A549 (cell line): ENCODE data around the gene C2CD5. TPM values are rescaled to one million over a fixed set of nuclear protein-coding genes. Genes with fewer than 3 reads are reported as not detected.
"Not testable (repeated sequence)": the region's sequence is repeated elsewhere in the genome, so short reads cannot be mapped to it uniquely, and the experiment has no call there.

Source experiments
- ATAC-seq, 2 experiments: fragments of 200-7000 bp in 1 of 2; fragments of >200 bp in 1 of 2; cut with Nextera tagmentation in 1 of 2; cut with Tn5 transposase in 1 of 2; 3 replicates each; pipeline versions ENCODE4 v1.8.0 to v1.9.1; 2018 to 2020; ENCODE audit warnings: mild to moderate bottlenecking in 1 of 2, moderate library complexity in 1 of 2
- CTCF ChIA-PET: fragments of 300-600 bp; sonication (Branson Sonifier 250); formaldehyde crosslinking; extraction: SDS; loops from one replicate; lab custom pipeline; 2021; ENCODE audit warnings: antibody characterized with exemption, inconsistent platforms; lab: Yijun Ruan, JAX
- POLR2A ChIA-PET: fragments of 350-600 bp; formaldehyde crosslinking; extraction: SDS; loops from one replicate; lab custom pipeline; 2021; ENCODE audit warnings: antibody characterized with exemption, inconsistent platforms; lab: Yijun Ruan, JAX
- DNase-seq, 2 experiments: peaks; one replicate each; pipeline versions ENCODE4 v3.0.0 to v3.0.0-alpha.2; 2011 to 2016; ENCODE audit warnings: low read depth in 1 of 2, low spot score in 1 of 2
- FAIRE-seq: peaks from 2 replicates; lab custom pipeline; 2011; peaks lifted over from hg19 to GRCh38; lab: Jason Lieb, UNC
- H3K27ac ChIP-seq, 2 experiments: fragments of >200 bp; sonication (Bioruptor Twin); formaldehyde crosslinking; 3 replicates each; pipeline ENCODE4 v1.5.1; 2016 to 2017
- H3K4me1 ChIP-seq: fragments of >200 bp; sonication (Bioruptor Twin); formaldehyde crosslinking; 3 replicates; pipeline ENCODE4 v1.6.1; 2016
- H3K4me2 ChIP-seq: fragments of >200 bp; sonication (Bioruptor Twin); formaldehyde crosslinking; 3 replicates; pipeline ENCODE4 v1.6.1; 2016
- H3K4me3 ChIP-seq: fragments of >200 bp; sonication (Bioruptor Twin); formaldehyde crosslinking; 3 replicates; pipeline ENCODE4 v1.5.1; 2016
- H3K9me3 ChIP-seq: fragments of >200 bp; sonication (Bioruptor Twin); formaldehyde crosslinking; 3 replicates; pipeline ENCODE4 v1.6.1; 2016
- CBX2 ChIP-seq: fragments of 200-600 bp; sonication (generic); IDR thresholded peaks from 2 replicates; pipeline ENCODE4 v1.6.1; 2016; ENCODE audit warnings: low read depth, mild to moderate bottlenecking, borderline replicate concordance
- EHF ChIP-seq: fragments of 250-450 bp; sonication (Bioruptor Pico); IDR thresholded peaks from 2 replicates; pipeline ENCODE4 v1.5.0; 2020; ENCODE audit warnings: mild to moderate bottlenecking
- EHMT2 ChIP-seq: fragments of 200-600 bp; sonication (generic); IDR thresholded peaks from 2 replicates; pipeline ENCODE4 v1.6.1; 2016; ENCODE audit warnings: antibody characterized with exemption, low read depth, mild to moderate bottlenecking, moderate library complexity
- FOSB ChIP-seq: fragments of 250-450 bp; sonication (Bioruptor Pico); IDR thresholded peaks from 2 replicates; pipeline ENCODE4 v1.5.0; 2020; ENCODE audit warnings: mild to moderate bottlenecking, moderate library complexity
- FOXS1 ChIP-seq: fragments of 250-450 bp; sonication (Bioruptor Pico); IDR thresholded peaks from 2 replicates; pipeline ENCODE4 v1.5.0; 2020; ENCODE audit warnings: mild to moderate bottlenecking, moderate library complexity
- HOXA7 ChIP-seq: fragments of 250-450 bp; sonication (Bioruptor Pico); IDR thresholded peaks from 2 replicates; pipeline ENCODE4 v1.5.0; 2020; ENCODE audit warnings: mild to moderate bottlenecking, moderate library complexity
- HOXB13 ChIP-seq: fragments of 250-450 bp; sonication (Bioruptor Pico); IDR thresholded peaks from 2 replicates; pipeline ENCODE4 v1.5.0; 2020; ENCODE audit warnings: low read depth, mild to moderate bottlenecking, moderate library complexity
- HOXB5 ChIP-seq: fragments of 250-450 bp; sonication (Bioruptor Pico); IDR thresholded peaks from 2 replicates; pipeline ENCODE4 v1.5.0; 2020; ENCODE audit warnings: mild to moderate bottlenecking, moderate library complexity
- JUNB ChIP-seq: fragments of >200 bp; sonication (Bioruptor Twin); formaldehyde crosslinking; IDR thresholded peaks from 2 replicates; pipeline ENCODE4 v1.6.1; 2016
- KDM5A ChIP-seq: fragments of 200-600 bp; sonication (generic); IDR thresholded peaks from 2 replicates; pipeline ENCODE4 v1.6.1; 2016; ENCODE audit warnings: antibody characterized with exemption, mild to moderate bottlenecking
- NPAS2 ChIP-seq: fragments of 250-450 bp; sonication (Bioruptor Pico); IDR thresholded peaks from 2 replicates; pipeline ENCODE4 v1.8.0; 2022; ENCODE audit warnings: mild to moderate bottlenecking, moderate library complexity, borderline replicate concordance
- RFX5 ChIP-seq: fragments of 450-650 bp; IDR thresholded peaks from 2 replicates; pipeline ENCODE4 v1.7.1; 2014; ENCODE audit warnings: antibody characterized with exemption, mild to moderate bottlenecking, moderate library complexity
- SREBF2 ChIP-seq: fragments of 450-650 bp; IDR thresholded peaks from 2 replicates; pipeline ENCODE4 v1.6.1; 2014; ENCODE audit warnings: mild to moderate bottlenecking, moderate library complexity
- TFCP2L1 ChIP-seq: fragments of 250-450 bp; sonication (Bioruptor Pico); IDR thresholded peaks from 2 replicates; pipeline ENCODE4 v1.5.0; 2021; ENCODE audit warnings: mild to moderate bottlenecking
- TP53 ChIP-seq: fragments of 250-450 bp; sonication (Bioruptor Pico); IDR thresholded peaks from 2 replicates; pipeline ENCODE4 v1.5.0; 2021; ENCODE audit warnings: mild to moderate bottlenecking, moderate library complexity
- ZFP36 ChIP-seq: fragments of 450-650 bp; IDR thresholded peaks from 2 replicates; pipeline ENCODE4 v1.6.1; 2014; ENCODE audit warnings: borderline replicate concordance; ENCODE audit not compliant: partially characterized antibody
- WGBS: methylation state at CpG from one replicate; pipeline ENCODE4 v1.1.6; 2017; ENCODE audit errors: missing lambda C conversion rate; 5-methylcytosine and 5-hydroxymethylcytosine counted together
- polyA plus RNA-seq, 4 experiments: library from polyadenylated mRNA; depleted of rRNA in 3 of 4; stranded (reverse); fragments of >200 nt; fragmentation: RNase III in 1 of 4; extraction: RNeasy Plus Mini Kit Qiagen cat#74134 plus additional on column Dnase treatment in 1 of 4; gene quantifications; 2 replicates in 3 of 4; 3 replicates in 1 of 4; pipeline ENCODE4 v1.2.3, GENCODE V29; 2011 to 2017
- TF ChIP-seq, protein P1 (sequence below): fragments of 150-350 bp; IDR thresholded peaks from 2 replicates; pipeline ENCODE4 v1.6.1; 2014; ENCODE audit warnings: low read depth, mild to moderate bottlenecking, low read length
- TF ChIP-seq, protein P2 (sequence below): IDR thresholded peaks from 2 replicates; pipeline ENCODE4 v1.6.1; 2012; ENCODE audit warnings: low read depth, borderline replicate concordance
- TF ChIP-seq, protein P3 (sequence below): fragments of >200 bp; sonication (Bioruptor Twin); formaldehyde crosslinking; IDR thresholded peaks from 2 replicates; pipeline ENCODE4 v1.6.1; 2016
- TF ChIP-seq, protein P4 (sequence below): fragments of 250-450 bp; sonication (Bioruptor Pico); IDR thresholded peaks from 2 replicates; pipeline ENCODE4 v1.5.0; 2020; ENCODE audit warnings: low read depth, mild to moderate bottlenecking, moderate library complexity
- TF ChIP-seq, protein P5 (sequence below): fragments of 450-650 bp; IDR thresholded peaks from 2 replicates; pipeline ENCODE4 v1.6.1; 2014; ENCODE audit warnings: antibody characterized with exemption
- TF ChIP-seq, protein P6 (sequence below): IDR thresholded peaks from 2 replicates; pipeline ENCODE4 v1.6.1; 2012
- TF ChIP-seq, protein P7 (sequence below): fragments of 200-600 bp; sonication (generic); IDR thresholded peaks from 2 replicates; pipeline ENCODE4 v1.6.1; 2016; ENCODE audit warnings: antibody characterized with exemption, mild to moderate bottlenecking, moderate library complexity

C2CD5 gene
- polyA plus RNA-seq, 2 of the 4 experiments (the other 2 are of a cell fraction): 14.1 to 39.7 TPM

DNA sequence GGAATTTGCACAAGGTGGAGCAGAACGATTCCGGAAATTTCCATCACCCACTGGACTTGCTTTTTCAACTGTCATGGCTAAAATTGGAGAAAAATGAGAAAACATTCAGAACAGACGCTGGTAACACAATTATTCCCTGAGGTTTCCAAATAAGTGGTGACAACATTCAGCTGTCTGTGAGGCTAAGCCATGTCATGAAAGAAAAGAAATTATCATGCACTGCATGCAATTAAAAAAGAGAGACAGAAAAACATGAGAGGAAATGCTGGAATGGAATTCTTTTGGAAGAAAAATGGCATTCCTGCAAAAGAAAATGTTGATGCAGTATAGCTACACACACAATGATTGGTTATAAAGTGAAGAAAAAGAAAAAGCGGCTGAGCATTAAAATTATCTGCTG lies 87.3 kb downstream of the C2CD5 start (continued):
- no peak for TF ChIP-seq TFCP2L1
- no peak for TF ChIP-seq TP53 (CRISPR knock-in tag)
- TF ChIP-seq JUNB: no peak
- TF ChIP-seq, all 56 proteins: peak for 0

DNA sequence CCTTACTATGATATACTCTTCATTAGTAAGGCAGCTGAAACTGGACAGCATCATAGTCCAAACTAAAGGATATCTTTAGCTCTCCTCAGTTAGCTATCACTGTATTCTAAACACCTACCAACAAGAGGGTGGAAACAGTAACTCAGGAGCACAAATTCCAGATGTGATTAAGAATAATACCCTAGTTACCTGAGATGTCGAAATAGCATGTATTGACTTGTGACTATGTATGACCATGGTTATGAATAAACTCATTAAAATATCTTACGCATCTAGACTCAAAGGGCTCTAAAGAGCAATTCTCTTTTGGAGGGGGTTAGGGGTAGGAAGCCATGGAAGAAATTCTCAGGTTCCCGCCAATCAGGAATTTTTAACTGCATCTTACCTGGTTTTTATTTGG lies 90.8 kb downstream of the C2CD5 start:
- Histone ChIP-seq H3K27ac (no peak overlapping the region), H3K4me2 (no peak overlapping the region), H3K4me3 (no peak overlapping the region), H3K9me3 (no peaks in the 10 kb centered on the region), H3K4me1 (no peaks in the 10 kb centered on the region)
- WGBS: 97% methylated on average over 3 of the region's 3 CpGs
- ChIA-PET POLR2A (no interaction called here), CTCF (interaction anchor here (1.7 to 2.7 kb wide), 2 partner anchors 10 to 369 kb away, joined by 4 to 14 read pairs; no protein-coding TSS in a partner anchor)
- TF ChIP-seq, protein P1, sequence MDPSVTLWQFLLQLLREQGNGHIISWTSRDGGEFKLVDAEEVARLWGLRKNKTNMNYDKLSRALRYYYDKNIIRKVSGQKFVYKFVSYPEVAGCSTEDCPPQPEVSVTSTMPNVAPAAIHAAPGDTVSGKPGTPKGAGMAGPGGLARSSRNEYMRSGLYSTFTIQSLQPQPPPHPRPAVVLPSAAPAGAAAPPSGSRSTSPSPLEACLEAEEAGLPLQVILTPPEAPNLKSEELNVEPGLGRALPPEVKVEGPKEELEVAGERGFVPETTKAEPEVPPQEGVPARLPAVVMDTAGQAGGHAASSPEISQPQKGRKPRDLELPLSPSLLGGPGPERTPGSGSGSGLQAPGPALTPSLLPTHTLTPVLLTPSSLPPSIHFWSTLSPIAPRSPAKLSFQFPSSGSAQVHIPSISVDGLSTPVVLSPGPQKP: no peak
- TF ChIP-seq FOSB (CRISPR knock-in tag) (no peak), ZFP36 (no peak), SREBF2 (no peak), NPAS2 (no peak), FOXS1 (CRISPR knock-in tag) (no peak), KDM5A (no peak), CBX2 (no peak)
- TF ChIP-seq, protein P2, sequence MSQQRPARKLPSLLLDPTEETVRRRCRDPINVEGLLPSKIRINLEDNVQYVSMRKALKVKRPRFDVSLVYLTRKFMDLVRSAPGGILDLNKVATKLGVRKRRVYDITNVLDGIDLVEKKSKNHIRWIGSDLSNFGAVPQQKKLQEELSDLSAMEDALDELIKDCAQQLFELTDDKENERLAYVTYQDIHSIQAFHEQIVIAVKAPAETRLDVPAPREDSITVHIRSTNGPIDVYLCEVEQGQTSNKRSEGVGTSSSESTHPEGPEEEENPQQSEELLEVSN: no peak
- TF ChIP-seq, protein P3, sequence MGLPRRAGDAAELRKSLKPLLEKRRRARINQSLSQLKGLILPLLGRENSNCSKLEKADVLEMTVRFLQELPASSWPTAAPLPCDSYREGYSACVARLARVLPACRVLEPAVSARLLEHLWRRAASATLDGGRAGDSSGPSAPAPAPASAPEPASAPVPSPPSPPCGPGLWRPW: no peak
- ATAC-seq: no peak
- no peak for DNase-seq
- no peak for FAIRE-seq

DNA sequence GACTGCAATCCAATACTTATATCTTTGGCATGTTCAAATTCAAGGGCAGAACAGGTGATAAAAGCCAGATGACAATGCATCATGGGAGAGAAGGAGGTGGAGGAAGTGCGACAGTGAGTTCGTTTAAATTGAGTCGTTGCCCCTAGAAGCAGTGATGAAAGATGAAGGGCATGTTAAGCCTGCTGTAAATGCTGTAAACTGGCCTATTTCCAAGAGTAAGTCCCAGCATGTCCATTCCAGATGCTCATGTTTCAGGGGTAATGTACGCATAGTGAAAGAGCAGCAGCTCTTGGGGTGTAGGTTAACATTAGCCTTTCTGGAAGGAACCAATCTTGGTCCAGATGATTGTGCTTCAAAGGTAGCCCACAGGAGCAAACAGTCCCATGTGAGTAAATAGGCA lies 97.1 kb downstream of the C2CD5 start:
- ChIA-PET CTCF (interaction anchor here (0.6 to 4.2 kb wide), 5 partner anchors 13 to 365 kb away, joined by 3 to 16 read pairs (median 4); no protein-coding TSS in a partner anchor), POLR2A (no interaction called here)
- FAIRE-seq (no peak), ATAC-seq (no peak), DNase-seq (no peak)
- WGBS: 70% methylated on average over 4 of the region's 4 CpGs
- H3K4me2 ChIP-seq: no peak overlapping the region
- H3K27ac ChIP-seq: no peak overlapping the region
- H3K4me1 ChIP-seq: no peaks in the 10 kb centered on the region
- H3K4me3 ChIP-seq: no peak overlapping the region
- no peaks in the 10 kb centered on the region for H3K9me3 ChIP-seq
- TF ChIP-seq, protein P4, sequence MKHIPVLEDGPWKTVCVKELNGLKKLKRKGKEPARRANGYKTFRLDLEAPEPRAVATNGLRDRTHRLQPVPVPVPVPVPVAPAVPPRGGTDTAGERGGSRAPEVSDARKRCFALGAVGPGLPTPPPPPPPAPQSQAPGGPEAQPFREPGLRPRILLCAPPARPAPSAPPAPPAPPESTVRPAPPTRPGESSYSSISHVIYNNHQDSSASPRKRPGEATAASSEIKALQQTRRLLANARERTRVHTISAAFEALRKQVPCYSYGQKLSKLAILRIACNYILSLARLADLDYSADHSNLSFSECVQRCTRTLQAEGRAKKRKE (CRISPR knock-in tag): no peak
- no peak for TF ChIP-seq RFX5
- TF ChIP-seq, protein P2: no peak
- TF ChIP-seq, protein P5, sequence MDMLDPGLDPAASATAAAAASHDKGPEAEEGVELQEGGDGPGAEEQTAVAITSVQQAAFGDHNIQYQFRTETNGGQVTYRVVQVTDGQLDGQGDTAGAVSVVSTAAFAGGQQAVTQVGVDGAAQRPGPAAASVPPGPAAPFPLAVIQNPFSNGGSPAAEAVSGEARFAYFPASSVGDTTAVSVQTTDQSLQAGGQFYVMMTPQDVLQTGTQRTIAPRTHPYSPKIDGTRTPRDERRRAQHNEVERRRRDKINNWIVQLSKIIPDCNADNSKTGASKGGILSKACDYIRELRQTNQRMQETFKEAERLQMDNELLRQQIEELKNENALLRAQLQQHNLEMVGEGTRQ: no peak
- no peak for TF ChIP-seq EHMT2
- no peak for TF ChIP-seq HOXA7 (CRISPR knock-in tag)
- TF ChIP-seq, protein P6, sequence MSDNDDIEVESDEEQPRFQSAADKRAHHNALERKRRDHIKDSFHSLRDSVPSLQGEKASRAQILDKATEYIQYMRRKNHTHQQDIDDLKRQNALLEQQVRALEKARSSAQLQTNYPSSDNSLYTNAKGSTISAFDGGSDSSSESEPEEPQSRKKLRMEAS: no peak
- no peak for TF ChIP-seq KDM5A
- TF ChIP-seq, protein P7, sequence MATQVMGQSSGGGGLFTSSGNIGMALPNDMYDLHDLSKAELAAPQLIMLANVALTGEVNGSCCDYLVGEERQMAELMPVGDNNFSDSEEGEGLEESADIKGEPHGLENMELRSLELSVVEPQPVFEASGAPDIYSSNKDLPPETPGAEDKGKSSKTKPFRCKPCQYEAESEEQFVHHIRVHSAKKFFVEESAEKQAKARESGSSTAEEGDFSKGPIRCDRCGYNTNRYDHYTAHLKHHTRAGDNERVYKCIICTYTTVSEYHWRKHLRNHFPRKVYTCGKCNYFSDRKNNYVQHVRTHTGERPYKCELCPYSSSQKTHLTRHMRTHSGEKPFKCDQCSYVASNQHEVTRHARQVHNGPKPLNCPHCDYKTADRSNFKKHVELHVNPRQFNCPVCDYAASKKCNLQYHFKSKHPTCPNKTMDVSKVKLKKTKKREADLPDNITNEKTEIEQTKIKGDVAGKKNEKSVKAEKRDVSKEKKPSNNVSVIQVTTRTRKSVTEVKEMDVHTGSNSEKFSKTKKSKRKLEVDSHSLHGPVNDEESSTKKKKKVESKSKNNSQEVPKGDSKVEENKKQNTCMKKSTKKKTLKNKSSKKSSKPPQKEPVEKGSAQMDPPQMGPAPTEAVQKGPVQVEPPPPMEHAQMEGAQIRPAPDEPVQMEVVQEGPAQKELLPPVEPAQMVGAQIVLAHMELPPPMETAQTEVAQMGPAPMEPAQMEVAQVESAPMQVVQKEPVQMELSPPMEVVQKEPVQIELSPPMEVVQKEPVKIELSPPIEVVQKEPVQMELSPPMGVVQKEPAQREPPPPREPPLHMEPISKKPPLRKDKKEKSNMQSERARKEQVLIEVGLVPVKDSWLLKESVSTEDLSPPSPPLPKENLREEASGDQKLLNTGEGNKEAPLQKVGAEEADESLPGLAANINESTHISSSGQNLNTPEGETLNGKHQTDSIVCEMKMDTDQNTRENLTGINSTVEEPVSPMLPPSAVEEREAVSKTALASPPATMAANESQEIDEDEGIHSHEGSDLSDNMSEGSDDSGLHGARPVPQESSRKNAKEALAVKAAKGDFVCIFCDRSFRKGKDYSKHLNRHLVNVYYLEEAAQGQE: no peak
- TF ChIP-seq HOXB5 (CRISPR knock-in tag): no peak
- TF ChIP-seq HOXB13: no peak
- TF ChIP-seq FOXS1 (CRISPR knock-in tag): no peak
- TF ChIP-seq, protein P1: no peak
- TF ChIP-seq EHF (CRISPR knock-in tag): no peak
- TF ChIP-seq, all 56 proteins: peak for 0

DNA sequence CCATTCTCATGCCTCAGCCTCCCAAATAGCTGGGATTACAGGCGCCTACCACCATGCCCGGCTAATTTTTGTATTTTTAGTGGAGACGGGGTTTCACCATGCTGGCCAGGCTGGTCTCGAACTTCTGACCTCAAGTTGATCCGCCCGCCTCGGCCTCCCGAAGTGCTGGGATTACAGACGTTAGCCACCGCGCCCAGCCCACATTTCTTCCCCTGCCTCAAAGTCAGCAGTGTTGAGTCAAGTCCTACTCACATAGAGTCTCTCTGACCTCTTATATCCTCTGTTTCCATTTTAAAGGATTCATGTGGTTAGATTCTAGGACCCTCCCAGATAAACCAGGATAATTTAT lies 100.1 kb downstream of the C2CD5 start:
- H3K4me3 ChIP-seq, H3K4me1 ChIP-seq, POLR2A ChIA-PET, ATAC-seq, DNase-seq, H3K9me3 ChIP-seq, FAIRE-seq, H3K27ac ChIP-seq, H3K4me2 ChIP-seq: not testable (repeated sequence)
- WGBS: 78% methylated on average over 11 of the region's 11 CpGs
- CTCF ChIA-PET: interaction anchor here (0.8 to 1.9 kb wide), 9 partner anchors 8 to 739 kb away, joined by 3 to 17 read pairs (median 6); no protein-coding TSS in a partner anchor
